Caki2 (cell line): ENCODE data around the gene NKD1. TPM values are rescaled to one million over a fixed set of nuclear protein-coding genes. Genes with fewer than 3 reads are reported as not detected.

Experiments used
- DNase-seq: peaks from one replicate; pipeline ENCODE4 v3.0.0-alpha.2; 2015; ENCODE audit warnings: low read depth
- in situ Hi-C: cut with HindIII; loops from 2 replicates; pipeline ENCODE4 v1.10.0; 2016; ENCODE audit warnings: low sequenced_read_pairs, low pct_unique_long_range_greater_than_20kb, mixed read lengths
- total RNA-seq: library from RNA; depleted of rRNA; stranded (reverse); fragments of >200 nt; shearing (Covaris generic); gene quantifications from 2 replicates; pipeline ENCODE4 v1.2.3, GENCODE V29; 2014; ENCODE audit warnings: low replicate concordance

Gene NKD1
- total RNA-seq, 1 experiment from 2014 or later: under 0.01 TPM

DNA sequence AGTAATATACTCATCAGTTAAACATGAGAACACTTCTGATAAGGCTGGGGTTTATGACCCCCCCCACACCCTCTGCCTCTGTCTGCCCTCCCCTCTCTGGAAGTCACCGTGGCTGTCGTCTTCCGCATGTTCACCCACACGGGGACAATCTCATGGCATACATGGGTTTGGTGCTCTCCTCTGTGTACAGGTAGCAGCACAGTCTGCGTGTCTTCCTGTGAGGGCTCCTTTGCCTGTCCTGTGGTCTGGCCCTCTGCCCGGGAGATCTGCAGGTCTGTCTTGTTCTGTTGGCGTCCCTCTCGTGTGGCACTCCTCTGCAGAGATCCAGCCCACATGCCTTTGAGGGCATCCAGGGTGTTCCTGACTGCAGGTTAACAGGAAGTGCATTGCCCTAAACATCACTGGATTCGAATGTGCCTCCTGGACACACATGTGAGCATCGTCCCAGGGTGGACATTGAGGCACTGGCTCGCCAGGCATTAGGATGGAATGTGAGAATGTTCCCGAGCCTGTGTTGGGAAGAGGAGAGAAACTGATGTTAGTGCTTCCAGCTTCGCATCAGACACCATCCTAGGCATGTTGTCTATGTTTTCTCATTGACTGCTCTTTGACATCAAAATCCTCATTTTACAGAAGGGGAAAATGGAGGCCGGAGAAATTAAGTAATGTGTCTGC lies 54.5 kb downstream of the NKD1 start:
- in situ Hi-C loops: no loop called here
- DNase-seq: no peak

GRCh38 chr16:50603206-50604064 lies 55.2 kb downstream of the NKD1 start:
- DNase-seq: no peak
- in situ Hi-C loops: no loop called here

GRCh38 chr16:50604065-50604418 lies 55.8 kb downstream of the NKD1 start:
- in situ Hi-C loops: no loop called here

DNA sequence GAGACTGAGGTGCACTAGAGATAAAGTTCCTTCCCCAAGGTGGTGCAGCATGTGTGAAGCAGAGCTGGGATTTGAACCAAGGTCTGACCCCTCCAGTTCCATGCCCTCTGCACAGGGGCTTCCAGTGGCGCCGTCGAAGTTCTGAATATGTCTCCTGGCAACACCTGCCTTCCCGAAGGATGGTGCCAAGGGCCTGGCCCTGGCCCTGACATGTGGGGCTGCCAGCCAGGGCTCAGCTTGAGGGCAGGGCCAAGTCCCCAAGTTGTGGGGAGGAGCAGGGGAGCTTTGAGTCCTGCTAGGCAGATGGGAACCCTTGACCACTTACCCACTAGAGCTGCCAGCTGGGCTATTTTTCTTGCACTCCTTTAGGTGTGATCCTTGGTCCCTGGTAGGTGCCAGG lies 56.4 kb downstream of the NKD1 start:
- in situ Hi-C loops: no loop called here
- DNase-seq: no peak

More at GRCh38 chr16:50604065-50604418, 55.8 kb downstream of the NKD1 start:
- DNase-seq: no peak

- no peak for DNase-seq
These were observed 57.7 kb downstream of the NKD1 start for GRCh38 chr16:50605733-50606430.

DNA sequence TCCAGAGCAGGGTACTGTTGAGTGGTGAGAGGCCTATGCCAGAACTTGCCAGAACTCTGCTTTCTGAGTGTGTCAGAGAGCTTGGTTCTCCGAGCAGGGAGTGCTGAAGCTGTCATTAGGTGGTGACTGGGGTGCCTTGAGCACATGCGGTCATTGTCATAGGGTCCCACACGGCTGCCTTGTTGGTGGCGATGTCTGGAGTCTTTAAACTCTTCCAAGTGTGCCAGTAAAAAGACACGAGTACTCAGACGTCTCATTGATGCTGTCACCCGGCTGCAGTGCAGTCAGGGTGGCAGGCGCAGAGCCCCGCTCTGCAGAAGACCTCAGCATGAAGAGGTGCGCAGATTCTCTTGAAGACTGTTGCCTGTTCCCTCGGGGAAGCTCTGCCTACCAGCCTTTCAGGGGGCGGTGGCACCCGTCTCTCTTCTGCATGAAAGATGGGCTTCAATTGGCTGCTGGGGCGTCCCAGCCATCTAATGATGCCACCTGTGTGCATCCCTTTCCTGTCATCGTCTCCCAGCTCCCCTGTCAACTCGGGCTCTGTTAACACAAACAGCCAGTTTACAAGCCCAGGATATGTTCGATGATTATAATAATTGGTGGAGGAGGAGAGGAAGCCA lies 58.3 kb downstream of the NKD1 start:
- in situ Hi-C loops: no loop called here
- DNase-seq: no peak

More at GRCh38 chr16:50605733-50606430, 57.7 kb downstream of the NKD1 start:
- in situ Hi-C loops: no loop called here

DNA sequence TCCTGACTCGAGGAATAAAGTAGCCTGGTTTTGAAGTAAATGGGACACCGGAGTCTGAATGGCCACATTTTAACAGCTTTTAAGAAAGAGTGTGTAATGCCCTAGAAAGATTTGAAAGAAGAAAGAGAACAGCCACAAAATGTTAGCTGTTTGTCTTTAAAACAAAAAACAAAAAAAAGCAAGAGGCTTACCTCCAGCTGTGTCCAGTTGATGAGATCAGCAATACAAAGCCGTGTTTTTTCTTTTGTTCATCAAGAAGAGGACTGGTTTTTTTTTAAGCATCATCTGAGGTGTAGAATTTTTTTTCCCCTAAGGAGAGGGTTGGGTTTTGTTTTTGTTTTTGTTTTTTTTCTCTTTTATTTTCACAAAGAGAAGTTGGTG lies 58.8 kb downstream of the NKD1 start:
- in situ Hi-C loops: no loop called here
- no peak for DNase-seq

GRCh38 chr16:50607447-50607846 lies 59.3 kb downstream of the NKD1 start:
- in situ Hi-C loops: no loop called here
- no peak for DNase-seq

- in situ Hi-C loops: no loop called here
These were observed 59.9 kb downstream of the NKD1 start for GRCh38 chr16:50607970-50608557.

GRCh38 chr16:50609049-50609448 lies 60.9 kb downstream of the NKD1 start:
- in situ Hi-C loops: no loop called here
- no peak for DNase-seq

More at GRCh38 chr16:50607970-50608557, 59.9 kb downstream of the NKD1 start:
- no peak for DNase-seq

GRCh38 chr16:50609471-50609870 lies 61.3 kb downstream of the NKD1 start:
- DNase-seq: no peak
- in situ Hi-C loops: no loop called here

DNA sequence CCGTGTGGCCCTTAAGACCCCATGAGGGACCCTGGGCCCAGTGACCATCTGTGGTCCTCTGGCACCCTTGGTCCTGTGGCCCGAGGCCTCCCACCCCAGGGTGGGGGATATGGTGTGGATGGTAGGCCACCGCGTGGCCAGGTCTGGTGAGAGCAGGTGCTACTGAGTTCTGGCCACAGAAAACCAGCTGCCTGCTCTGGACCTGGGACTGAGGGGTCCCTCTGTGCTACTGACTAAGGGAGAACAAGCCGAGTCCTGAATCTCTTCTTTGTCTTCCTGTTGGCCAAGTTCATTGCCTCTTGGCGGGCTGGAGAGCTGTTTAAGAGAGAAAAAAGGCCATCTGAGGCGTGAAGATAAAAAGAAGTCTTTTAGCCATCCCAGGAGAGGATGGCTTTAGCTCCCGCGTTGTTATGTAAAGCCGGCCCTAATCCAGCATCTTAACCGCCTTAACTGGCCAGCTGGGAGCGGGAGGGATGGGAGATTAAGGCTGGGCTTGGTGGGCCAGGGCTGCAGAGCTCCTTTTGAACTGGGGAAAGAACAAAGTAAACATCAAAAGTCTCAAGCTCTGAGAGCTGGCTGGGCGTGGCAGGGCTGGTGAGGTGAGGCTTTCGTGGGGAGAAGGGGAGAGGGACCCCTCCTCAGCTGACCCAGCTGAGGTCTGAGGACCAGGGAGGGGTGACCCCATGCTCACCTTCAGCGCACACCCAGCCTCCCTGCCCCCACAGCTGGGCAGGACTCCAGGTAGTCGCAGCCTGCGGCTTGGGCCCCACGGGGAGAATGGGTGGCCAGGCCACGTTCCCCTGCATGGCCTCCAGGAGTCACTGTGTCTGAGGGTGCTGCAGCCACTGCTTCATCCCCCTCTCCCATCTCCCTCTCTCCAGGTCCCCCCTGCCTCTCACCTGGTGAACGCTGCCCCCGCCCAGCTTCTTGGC lies 62.4 kb downstream of the NKD1 start:
- DNase-seq: no peak
- in situ Hi-C loops: no loop called here

DNA sequence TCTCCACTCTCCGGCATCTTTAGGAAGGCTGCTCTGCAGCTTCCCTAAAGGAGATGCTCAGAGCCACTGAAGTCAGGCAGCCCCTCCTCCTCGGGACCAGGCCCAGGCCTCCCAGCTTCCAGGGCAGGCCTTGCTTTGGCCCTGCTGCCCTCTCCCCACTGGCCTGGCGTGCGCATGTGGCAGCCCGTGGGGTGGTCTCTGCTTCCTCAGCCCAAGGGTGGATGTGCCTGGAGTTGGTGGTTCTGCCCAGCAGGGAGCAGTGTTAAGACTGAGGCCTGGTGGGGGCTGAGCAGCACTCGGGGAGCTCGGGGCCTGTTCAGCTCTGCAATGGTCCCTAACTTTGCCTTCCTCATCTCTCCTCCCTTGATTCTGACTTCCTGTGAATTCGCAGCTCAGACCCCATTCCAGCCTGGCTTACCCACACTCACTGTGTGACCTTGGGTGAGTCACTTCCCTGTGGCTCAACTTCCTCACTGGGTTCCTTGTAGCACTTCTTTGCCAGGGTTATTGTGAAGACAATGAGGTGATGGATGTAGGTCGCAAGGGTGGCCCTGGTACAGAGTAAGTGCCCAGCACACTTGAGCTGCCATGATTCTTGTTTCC lies 63.2 kb downstream of the NKD1 start:
- DNase-seq: no peak
- in situ Hi-C loops: no loop called here

GRCh38 chr16:50611995-50612848 lies 64.0 kb downstream of the NKD1 start:
- in situ Hi-C loops: no loop called here
- DNase-seq: no peak

DNA sequence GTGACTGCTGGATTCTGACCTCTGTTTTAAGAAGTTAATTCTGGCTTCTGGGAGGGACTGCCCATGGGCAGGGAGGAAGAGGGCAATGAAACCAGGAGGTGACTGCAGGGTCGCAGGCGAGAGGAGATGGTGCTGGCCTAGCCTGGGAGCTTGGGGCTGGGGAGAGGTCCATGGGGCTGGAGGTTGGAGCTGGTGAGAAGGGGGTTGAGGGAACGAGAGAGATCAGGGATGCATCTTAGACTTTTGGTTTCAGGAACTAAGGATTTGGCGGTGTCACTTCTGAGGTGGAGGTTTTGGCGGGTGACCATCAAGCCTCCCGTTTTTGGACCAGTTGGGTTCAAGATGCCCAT lies 64.6 kb downstream of the NKD1 start:
- in situ Hi-C loops: no loop called here
- DNase-seq: no peak

DNA sequence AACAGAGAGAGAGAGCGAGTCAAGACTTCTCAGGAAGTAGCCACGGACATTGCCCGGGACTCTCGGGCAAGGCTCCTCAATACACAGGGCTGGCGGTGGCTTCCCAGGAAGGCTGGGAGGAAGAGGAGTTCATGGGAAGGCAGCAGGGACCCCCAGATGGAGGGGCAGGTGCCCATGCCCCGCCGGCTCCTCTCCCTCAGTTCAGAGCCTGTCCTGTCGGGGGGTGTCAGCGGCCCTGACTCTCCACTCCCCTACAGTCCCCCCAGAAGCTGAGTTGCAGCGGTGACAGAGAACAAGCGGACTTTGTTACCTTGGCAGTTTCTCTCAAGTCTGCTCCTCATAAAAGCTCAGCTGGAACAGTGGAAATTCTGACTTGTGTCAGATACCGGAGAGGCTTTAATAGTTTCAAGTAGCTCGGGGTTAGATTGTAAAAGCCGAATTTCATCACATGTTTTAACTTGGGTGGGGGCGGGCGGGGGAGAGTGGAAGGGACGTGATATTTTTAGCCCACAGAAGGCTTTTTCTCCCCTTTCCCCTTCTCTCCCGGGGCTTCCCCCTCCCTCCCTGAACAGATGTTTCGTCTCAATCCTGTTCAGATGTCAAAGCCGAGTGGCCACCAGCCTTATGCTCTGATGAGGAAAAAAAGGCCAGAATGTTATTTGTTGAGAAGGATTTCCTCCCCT lies 65.2 kb downstream of the NKD1 start:
- no peak for DNase-seq
- in situ Hi-C loops: no loop called here
